ENCODE results near the gene TFG. TPM values are rescaled to one million over a fixed set of nuclear protein-coding genes. Genes with fewer than 3 reads are reported as not detected.

The TFG gene
- total and polyA plus RNA-seq, 2 experiments from 2014 or later, result 87.6 to 88.5 TPM

DNA sequence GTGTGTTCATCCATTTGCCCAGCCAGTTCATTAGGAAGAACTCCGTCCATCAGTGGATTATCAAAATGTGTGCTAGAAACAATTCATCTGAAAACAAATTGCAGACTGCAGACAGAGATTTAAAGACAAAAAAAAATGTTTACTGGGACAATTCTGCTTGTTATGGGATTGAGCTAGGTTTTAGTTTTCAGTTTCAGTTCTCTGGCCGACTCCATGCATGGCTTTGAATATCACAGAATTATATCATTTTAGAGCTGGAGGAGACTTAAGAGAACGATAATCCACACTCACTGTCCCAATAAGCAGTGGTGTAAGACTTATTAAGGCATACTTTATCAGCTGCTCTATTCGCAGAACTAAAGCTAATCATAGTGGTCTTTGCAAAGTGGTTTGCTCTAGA is 51.1 kb downstream of the TFG start (continued):
- TF ChIP-seq, protein P1, sequence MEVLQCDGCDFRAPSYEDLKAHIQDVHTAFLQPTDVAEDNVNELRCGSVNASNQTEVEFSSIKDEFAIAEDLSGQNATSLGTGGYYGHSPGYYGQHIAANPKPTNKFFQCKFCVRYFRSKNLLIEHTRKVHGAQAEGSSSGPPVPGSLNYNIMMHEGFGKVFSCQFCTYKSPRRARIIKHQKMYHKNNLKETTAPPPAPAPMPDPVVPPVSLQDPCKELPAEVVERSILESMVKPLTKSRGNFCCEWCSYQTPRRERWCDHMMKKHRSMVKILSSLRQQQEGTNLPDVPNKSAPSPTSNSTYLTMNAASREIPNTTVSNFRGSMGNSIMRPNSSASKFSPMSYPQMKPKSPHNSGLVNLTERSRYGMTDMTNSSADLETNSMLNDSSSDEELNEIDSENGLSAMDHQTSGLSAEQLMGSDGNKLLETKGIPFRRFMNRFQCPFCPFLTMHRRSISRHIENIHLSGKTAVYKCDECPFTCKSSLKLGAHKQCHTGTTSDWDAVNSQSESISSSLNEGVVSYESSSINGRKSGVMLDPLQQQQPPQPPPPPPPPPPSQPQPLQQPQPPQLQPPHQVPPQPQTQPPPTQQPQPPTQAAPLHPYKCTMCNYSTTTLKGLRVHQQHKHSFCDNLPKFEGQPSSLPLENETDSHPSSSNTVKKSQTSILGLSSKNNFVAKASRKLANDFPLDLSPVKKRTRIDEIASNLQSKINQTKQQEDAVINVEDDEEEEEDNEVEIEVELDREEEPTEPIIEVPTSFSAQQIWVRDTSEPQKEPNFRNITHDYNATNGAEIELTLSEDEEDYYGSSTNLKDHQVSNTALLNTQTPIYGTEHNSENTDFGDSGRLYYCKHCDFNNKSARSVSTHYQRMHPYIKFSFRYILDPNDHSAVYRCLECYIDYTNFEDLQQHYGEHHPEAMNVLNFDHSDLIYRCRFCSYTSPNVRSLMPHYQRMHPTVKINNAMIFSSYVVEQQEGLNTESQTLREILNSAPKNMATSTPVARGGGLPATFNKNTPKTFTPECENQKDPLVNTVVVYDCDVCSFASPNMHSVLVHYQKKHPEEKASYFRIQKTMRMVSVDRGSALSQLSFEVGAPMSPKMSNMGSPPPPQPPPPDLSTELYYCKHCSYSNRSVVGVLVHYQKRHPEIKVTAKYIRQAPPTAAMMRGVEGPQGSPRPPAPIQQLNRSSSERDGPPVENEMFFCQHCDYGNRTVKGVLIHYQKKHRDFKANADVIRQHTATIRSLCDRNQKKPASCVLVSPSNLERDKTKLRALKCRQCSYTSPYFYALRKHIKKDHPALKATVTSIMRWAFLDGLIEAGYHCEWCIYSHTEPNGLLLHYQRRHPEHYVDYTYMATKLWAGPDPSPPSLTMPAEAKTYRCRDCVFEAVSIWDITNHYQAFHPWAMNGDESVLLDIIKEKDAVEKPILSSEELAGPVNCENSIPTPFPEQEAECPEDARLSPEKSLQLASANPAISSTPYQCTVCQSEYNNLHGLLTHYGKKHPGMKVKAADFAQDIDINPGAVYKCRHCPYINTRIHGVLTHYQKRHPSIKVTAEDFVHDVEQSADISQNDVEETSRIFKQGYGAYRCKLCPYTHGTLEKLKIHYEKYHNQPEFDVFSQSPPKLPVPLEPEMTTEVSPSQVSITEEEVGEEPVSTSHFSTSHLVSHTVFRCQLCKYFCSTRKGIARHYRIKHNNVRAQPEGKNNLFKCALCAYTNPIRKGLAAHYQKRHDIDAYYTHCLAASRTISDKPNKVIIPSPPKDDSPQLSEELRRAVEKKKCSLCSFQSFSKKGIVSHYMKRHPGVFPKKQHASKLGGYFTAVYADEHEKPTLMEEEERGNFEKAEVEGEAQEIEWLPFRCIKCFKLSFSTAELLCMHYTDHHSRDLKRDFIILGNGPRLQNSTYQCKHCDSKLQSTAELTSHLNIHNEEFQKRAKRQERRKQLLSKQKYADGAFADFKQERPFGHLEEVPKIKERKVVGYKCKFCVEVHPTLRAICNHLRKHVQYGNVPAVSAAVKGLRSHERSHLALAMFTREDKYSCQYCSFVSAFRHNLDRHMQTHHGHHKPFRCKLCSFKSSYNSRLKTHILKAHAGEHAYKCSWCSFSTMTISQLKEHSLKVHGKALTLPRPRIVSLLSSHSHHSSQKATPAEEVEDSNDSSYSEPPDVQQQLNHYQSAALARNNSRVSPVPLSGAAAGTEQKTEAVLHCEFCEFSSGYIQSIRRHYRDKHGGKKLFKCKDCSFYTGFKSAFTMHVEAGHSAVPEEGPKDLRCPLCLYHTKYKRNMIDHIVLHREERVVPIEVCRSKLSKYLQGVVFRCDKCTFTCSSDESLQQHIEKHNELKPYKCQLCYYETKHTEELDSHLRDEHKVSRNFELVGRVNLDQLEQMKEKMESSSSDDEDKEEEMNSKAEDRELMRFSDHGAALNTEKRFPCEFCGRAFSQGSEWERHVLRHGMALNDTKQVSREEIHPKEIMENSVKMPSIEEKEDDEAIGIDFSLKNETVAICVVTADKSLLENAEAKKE (CRISPR knock-in tag; IDR thresholded peaks at IDR 0.05), result no peak
- TF ChIP-seq ZNF331 (CRISPR knock-in tag; IDR thresholded peaks at IDR 0.05; ENCODE audit: low read depth) (no peak), EZH2 (IDR thresholded peaks at IDR 0.05; ENCODE audit: low read depth, unreplicated experiment) (no peak), STAT1 (IDR thresholded peaks at IDR 0.05; ENCODE audit: unreplicated experiment) (no peak), EZH2phosphoT487 (IDR thresholded peaks at IDR 0.05; ENCODE audit: unreplicated experiment) (no peak)
- TF ChIP-seq, protein P2, sequence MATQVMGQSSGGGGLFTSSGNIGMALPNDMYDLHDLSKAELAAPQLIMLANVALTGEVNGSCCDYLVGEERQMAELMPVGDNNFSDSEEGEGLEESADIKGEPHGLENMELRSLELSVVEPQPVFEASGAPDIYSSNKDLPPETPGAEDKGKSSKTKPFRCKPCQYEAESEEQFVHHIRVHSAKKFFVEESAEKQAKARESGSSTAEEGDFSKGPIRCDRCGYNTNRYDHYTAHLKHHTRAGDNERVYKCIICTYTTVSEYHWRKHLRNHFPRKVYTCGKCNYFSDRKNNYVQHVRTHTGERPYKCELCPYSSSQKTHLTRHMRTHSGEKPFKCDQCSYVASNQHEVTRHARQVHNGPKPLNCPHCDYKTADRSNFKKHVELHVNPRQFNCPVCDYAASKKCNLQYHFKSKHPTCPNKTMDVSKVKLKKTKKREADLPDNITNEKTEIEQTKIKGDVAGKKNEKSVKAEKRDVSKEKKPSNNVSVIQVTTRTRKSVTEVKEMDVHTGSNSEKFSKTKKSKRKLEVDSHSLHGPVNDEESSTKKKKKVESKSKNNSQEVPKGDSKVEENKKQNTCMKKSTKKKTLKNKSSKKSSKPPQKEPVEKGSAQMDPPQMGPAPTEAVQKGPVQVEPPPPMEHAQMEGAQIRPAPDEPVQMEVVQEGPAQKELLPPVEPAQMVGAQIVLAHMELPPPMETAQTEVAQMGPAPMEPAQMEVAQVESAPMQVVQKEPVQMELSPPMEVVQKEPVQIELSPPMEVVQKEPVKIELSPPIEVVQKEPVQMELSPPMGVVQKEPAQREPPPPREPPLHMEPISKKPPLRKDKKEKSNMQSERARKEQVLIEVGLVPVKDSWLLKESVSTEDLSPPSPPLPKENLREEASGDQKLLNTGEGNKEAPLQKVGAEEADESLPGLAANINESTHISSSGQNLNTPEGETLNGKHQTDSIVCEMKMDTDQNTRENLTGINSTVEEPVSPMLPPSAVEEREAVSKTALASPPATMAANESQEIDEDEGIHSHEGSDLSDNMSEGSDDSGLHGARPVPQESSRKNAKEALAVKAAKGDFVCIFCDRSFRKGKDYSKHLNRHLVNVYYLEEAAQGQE (IDR thresholded peaks at IDR 0.05; ENCODE audit: unreplicated experiment), result no peak
- TF ChIP-seq, protein P3, sequence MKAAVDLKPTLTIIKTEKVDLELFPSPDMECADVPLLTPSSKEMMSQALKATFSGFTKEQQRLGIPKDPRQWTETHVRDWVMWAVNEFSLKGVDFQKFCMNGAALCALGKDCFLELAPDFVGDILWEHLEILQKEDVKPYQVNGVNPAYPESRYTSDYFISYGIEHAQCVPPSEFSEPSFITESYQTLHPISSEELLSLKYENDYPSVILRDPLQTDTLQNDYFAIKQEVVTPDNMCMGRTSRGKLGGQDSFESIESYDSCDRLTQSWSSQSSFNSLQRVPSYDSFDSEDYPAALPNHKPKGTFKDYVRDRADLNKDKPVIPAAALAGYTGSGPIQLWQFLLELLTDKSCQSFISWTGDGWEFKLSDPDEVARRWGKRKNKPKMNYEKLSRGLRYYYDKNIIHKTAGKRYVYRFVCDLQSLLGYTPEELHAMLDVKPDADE (IDR thresholded peaks at IDR 0.05), result no peak
